GM19372 (cell line): ENCODE measurements around the gene ATP8B4.

Experiments
- ATAC-seq: cut with Tn5 transposase; IDR thresholded peaks from one replicate; pipeline ENCODE4 v1.9.1; 2021; ENCODE audit warnings: mild to moderate bottlenecking, low read depth, moderate library complexity; ENCODE audit not compliant: unreplicated experiment

ATP8B4 gene

GRCh38 chr15:49901996-49902684 lies 216.9 kb downstream of the ATP8B4 start:
- no peak for ATAC-seq

- ATAC-seq = no peak
These were observed 217.7 kb downstream of the ATP8B4 start for GRCh38 chr15:49901321-49901720.

GRCh38 chr15:49900903-49901235 lies 218.2 kb downstream of the ATP8B4 start:
- ATAC-seq = no peak

GRCh38 chr15:49900006-49900902 lies 218.8 kb downstream of the ATP8B4 start:
- no peak for ATAC-seq

GRCh38 chr15:49898575-49899283 lies 220.3 kb downstream of the ATP8B4 start:
- ATAC-seq = no peak

GRCh38 chr15:49898097-49898496 lies 220.9 kb downstream of the ATP8B4 start:
- ATAC-seq = no peak

- ATAC-seq = no peak
These were observed 223.4 kb downstream of the ATP8B4 start for GRCh38 chr15:49895347-49896223.

GRCh38 chr15:49890689-49891088 lies 228.3 kb downstream of the ATP8B4 start:
- ATAC-seq = no peak

GRCh38 chr15:49889536-49889935 lies 229.5 kb downstream of the ATP8B4 start:
- ATAC-seq = no peak

- no peak for ATAC-seq
These were observed 230.3 kb downstream of the ATP8B4 start for GRCh38 chr15:49888734-49889133.

GRCh38 chr15:49888323-49888693 lies 230.7 kb downstream of the ATP8B4 start:
- ATAC-seq = no peak

GRCh38 chr15:49887659-49888322 lies 231.2 kb downstream of the ATP8B4 start:
- no peak for ATAC-seq

GRCh38 chr15:49883121-49883520 lies 235.9 kb downstream of the ATP8B4 start:
- ATAC-seq = no peak

GRCh38 chr15:49881866-49882265 lies 237.2 kb downstream of the ATP8B4 start:
- ATAC-seq = no peak

- ATAC-seq = no peak
These were observed 237.6 kb downstream of the ATP8B4 start for GRCh38 chr15:49881433-49881832.

- ATAC-seq = no peak
These were observed 241.0 kb downstream of the ATP8B4 start for GRCh38 chr15:49877873-49878521.

- no peak for ATAC-seq
These were observed 241.7 kb downstream of the ATP8B4 start for GRCh38 chr15:49877117-49877872.

- no peak for ATAC-seq
These were observed 242.5 kb downstream of the ATP8B4 start for GRCh38 chr15:49876401-49877038.
